HG02642 (cell line): ENCODE data around the gene PTPRN.
A peak's percentile ranks its signal among the peaks of the same experiment; 100 is the strongest.

Experiments used
- ATAC-seq: cut with Tn5 transposase; IDR thresholded peaks from one replicate; pipeline ENCODE4 v1.9.1; 2021; ENCODE audit warnings: mild to moderate bottlenecking; ENCODE audit not compliant: unreplicated experiment, poor library complexity

PTPRN gene

GRCh38 chr2:219247678-219248642, 61.2 kb downstream of the PTPRN start:
- ATAC-seq = no peak

GRCh38 chr2:219246559-219246958, 62.6 kb downstream of the PTPRN start:
- no peak for ATAC-seq

- no peak for ATAC-seq
Observed at GRCh38 chr2:219245899-219246230, 63.3 kb downstream of the PTPRN start.

GRCh38 chr2:219245148-219245898, 63.9 kb downstream of the PTPRN start, which contains the start of the genes GLB1L and STK16:
Gene GLB1L, minus strand, starts transcription at chr2:219245444. Its CDS starts 1,871 bp downstream, at chr2:219243573.
Gene STK16, plus strand, starts transcription at chr2:219245479. Its CDS starts 521 bp downstream, at chr2:219246000.
- peak; percentile 73 for ATAC-seq

GRCh38 chr2:219244789-219245147, 64.4 kb downstream of the PTPRN start:
- ATAC-seq = no peak

GRCh38 chr2:219243291-219243761, 65.9 kb downstream of the PTPRN start:
- ATAC-seq = no peak
